GM15510 (cell line): ENCODE results near the gene PRAC2.

Source experiments
- POLR2A ChIP-seq: IDR thresholded peaks from 3 replicates; pipeline ENCODE4 v1.6.1; 2011; ENCODE audit warnings: borderline replicate concordance; ENCODE audit not compliant: insufficient read length; ENCODE audit errors: extremely low read depth

Gene PRAC2

DNA sequence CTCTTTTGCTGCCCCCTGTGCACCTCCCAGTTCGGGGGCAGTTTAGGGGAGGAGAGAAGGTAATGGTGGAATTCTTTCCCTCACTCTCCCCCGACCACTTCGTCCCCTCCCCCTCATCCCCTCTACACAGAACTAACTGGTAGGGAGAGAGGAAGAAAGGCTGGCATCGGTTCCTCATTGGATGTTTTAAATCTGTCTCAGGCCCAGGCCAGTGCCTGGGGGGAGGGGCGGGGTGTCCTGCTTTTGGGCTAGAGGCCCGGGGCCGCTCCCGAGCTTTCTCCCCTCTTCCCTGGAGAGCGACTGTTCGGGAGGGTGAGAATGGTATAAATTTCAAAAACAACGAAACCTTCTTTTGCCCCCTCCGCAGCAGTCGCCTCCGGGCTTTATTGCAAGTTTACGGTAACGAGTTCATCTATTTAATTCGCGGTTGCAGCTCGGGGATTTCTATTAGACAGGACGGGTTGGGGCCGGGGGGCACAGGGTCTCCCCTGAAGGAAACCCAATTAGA, at the start of gene PRAC2:
Gene PRAC2 (plus strand): TSS at position 271 of the 508 bp plus-strand sequence. CDS start 1,226 bp downstream, outside the sequence.
- TF ChIP-seq POLR2A, result no peak

DNA sequence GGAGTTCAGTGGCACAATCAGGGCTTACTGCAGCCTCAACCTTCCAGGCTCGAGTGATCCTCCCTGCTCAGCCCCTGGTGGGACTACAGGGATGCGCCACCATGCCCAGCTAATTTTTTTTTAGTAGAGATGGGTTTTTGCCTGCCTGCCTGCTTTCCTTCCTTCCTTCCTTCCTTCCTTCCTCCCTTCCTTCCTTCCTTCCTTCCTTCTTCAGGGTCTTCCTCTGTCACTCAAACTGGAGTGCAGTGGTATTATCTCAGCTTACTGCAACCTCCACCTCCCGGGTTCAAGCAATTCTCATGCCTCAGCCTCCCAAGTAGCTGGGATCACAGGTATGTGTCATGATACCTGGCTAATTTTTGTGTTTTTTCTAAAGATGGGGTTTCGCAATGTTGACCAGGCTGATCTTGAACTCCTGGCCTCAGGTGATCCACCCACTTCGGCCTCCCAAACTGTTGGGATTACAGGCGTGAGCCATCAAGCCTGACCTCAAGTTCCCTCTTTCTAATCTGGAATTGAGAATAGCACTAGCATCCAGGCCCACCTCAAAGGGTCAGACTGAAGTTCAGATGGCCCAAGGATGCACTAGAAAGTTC, 45.9 kb upstream of the PRAC2 start:
- no peak for TF ChIP-seq POLR2A

DNA sequence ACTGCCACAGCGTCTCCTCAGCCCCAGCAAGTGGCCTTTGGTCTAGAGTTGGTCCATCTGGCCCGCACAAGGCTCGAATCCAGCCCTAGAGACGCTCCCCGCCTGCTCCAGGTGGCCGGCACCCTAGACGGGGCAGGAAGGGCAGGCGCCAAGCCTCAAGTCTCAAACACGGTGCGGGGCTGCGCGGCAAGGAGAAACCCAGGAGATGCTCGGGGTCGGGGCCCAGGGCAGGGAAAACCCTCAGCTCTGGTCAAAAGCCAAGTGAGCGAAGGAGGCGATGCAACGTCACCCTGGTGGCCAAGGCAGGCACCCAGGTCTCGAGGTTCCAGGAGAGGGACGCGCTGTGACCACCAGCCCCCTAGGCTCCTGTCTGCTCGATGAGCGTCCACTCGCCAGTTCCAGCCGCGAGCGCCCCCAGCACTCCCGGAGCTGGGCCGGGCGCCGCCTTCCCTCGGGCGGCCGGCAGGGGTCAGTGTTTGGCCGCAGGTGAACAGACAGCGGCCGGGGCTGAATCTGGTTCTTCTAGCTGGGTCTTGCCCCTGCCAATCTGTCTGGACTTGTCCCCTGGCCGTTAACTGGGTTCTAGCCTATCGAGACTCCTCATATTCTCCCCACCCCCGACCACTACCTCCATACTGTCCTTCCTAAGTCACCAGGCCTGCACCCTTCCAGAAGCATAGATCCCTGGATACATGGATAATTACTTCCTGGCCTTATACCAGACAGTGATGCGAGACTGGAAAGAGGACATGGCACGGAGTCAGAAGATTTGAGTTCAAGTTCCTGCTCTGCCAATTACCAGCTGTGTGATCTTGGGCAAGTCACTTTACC, 44.6 kb upstream of the PRAC2 start:
- TF ChIP-seq POLR2A, result no peak

DNA sequence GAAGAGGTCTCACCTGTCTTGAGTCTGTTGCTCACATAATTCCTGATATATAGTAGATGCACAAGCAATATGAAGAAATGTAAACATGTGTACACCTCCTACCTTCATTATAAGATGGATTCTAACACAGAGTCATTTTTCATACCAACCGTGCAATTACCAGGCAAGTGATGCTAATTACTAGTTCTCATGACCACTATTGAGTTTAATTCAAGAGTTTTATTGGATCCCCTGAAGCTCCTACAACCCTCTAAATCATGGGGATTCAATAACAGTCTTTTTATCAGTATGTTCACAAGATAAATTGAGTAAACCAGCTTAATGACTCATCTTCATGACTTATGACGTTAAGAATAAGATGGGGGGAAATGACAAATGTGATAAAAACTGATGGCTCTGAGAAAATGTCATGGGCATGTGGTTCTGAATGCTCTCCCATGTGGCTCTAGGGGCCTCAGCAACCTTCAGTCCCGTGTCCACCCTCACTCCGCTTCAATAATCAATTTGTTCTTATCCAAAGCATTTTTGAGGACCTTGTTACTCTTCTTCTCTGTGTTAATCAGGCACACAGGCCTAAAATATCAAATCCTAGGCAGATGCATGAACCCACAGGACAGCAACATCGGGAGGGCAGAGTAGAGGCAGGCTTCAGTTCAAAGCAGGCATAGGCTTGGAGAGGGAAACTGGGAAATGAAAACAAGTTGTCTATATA, 43.4 kb upstream of the PRAC2 start:
- no peak for TF ChIP-seq POLR2A

DNA sequence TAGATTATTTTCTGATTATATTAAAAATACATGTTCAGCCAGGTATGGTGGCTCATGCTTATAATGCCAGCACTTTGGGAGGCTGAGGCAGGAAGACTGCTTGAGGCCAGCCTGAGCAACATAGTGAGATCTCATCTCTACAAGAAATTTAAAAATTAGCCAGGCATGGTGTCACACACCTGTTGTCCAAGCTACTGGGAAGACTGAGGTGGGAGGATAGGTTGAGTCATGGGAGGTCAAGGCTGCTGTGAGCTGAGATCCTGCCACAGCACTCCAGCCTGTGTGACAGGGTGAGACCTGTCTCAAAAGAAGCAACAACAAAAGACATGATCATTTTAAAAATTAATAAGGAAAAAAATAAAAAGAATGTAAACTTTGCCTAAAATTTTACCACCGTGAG, 41.4 kb upstream of the PRAC2 start:
- TF ChIP-seq POLR2A, result no peak

DNA sequence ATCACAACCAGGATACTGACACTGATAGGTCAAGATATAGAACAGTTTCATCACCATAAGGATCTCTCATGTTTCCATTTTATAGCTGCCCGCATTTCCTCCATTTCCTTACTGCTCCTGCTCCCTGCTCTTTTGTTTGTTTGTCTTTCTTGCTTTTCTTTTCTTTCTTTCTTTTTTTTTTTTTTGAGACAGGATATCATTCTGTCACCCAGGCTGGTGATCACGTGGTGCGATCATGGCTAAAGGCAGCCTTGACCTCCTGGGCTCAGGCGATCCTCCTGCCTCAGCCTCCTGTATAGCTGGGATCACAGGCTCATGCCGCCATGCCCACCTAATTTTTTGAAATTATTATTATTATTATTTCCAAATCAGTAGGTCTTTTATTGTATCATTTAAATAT, 32.3 kb upstream of the PRAC2 start:
- no peak for TF ChIP-seq POLR2A

DNA sequence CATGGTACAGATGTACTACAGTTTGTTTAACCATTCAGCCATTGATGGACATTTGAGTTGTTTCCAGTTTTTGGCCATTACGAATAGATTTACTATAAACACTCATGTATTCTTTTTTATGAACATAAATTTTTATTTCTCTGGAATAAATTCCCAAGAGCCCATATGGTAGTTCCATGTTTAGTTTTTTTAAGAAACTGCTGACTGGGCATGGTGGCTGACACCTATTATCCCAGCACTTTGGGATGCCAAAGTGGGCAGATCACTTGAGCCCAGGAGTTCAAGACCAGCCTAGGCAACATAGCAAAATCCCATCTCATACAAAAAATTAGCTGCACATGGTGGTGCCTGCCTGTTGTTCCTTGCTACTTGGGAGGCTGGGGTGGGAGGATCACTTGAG, 30.9 kb upstream of the PRAC2 start:
- no peak for TF ChIP-seq POLR2A

DNA sequence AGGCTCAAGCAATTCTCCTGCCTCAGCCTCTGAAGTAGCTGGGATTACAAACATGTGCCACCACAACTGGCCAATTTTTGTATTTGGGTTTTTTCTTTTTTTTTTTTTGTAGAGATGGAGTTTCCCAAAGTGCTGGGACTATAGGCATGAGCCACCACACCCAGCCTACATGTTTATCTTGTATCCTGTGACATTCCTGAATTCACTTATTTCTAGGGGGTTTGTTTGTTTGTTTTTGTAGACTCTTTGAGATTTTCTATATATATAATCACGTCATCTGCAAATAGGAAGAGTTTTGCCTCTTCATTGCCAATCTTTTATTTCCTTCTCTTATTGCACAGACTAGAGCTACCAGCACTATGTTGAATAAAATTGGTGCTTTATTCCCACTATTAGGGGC, 29.8 kb upstream of the PRAC2 start:
- no peak for TF ChIP-seq POLR2A

DNA sequence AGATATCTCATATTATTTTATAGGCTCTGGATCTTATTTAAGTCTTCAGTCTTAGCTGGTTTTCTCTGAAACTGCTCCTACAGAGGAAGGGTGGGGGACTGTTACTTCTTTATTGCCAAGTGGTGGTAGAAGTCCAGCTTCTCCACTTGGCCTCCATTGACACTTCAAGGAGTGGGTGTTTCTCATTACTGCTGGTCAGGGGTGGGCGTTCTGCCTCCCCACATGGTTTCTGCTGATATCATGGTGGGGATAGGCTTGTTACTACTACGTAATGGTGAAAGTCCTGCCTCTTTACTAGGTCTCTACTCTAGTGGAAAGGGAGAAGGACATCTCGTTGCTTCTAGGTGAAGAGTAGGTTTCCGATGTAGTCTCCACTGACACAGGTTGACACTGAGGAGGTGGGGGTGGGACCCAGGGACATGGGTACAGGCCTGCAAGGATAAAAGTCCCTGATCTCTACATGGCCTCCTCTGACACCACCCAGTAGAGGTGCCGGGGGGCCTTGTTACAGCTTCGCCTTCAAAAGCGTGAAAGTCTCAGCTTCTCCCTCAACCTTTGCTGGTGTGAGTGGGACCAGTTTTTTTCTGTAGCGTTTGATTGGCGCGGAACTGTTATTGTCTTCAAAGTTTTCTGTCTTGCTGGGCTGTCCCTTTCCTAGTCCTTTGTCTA, 21.0 kb upstream of the PRAC2 start:
- no peak for TF ChIP-seq POLR2A

DNA sequence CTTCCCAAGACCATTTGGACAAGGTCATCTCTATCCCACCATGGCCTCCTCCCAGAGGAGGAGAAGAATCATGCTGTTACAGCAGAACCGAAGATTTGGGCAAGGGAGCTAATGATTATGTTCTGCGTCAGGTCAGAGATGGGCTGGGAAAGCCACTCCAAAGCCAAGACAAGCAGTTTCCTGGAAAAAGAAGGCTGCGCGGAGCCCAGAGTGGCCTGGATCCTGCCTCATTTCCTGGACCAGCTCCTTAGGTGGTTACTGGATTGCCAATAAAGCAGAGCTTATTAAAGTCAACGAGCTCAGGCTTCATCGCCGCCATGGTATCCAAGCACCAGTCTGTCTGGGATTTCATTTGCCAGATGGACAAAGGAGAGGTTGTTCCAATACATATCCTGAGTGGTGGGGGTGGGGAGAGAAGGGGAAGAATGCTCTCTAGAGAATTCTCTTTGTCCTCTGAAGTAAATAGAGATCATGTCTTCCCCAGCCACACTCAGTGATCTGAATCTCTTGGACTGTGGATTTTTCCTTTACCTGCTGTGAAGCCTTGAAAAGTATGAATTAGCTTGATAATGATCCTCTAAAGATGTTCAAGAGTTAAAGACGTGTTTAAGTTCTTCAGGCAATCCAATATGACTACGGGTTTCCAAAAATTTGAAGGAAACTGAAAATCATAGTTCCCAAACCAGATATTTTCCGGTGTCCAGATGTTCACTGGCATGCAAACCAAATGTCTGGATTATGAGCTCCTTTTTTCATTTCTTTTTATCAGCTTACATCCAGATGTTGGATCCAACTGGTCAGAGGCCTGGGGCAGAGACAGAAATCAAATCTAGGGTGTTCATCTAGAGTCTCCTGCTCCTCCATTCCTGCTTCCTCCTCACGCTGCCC, 18.4 kb upstream of the PRAC2 start:
- no peak for TF ChIP-seq POLR2A

DNA sequence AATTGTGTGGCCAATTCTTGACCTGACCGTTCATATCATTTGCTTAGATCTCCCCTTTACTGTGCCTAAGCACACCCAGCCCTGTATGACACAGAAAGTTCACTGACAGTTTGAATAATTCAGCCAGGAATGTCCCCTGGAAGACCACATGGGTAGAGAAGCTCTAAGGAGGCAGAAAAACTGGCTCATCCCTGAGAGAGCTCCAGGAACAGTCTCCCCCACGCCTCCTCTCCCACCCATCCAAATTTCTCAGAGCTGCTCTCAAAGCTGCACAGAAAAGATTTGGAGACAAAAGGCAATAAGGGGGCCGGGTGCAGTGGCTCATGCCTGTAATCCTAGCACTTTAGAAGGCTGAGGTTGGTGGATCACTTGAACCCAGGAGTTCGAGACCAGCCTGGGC, 11.9 kb upstream of the PRAC2 start:
- TF ChIP-seq POLR2A, result no peak

DNA sequence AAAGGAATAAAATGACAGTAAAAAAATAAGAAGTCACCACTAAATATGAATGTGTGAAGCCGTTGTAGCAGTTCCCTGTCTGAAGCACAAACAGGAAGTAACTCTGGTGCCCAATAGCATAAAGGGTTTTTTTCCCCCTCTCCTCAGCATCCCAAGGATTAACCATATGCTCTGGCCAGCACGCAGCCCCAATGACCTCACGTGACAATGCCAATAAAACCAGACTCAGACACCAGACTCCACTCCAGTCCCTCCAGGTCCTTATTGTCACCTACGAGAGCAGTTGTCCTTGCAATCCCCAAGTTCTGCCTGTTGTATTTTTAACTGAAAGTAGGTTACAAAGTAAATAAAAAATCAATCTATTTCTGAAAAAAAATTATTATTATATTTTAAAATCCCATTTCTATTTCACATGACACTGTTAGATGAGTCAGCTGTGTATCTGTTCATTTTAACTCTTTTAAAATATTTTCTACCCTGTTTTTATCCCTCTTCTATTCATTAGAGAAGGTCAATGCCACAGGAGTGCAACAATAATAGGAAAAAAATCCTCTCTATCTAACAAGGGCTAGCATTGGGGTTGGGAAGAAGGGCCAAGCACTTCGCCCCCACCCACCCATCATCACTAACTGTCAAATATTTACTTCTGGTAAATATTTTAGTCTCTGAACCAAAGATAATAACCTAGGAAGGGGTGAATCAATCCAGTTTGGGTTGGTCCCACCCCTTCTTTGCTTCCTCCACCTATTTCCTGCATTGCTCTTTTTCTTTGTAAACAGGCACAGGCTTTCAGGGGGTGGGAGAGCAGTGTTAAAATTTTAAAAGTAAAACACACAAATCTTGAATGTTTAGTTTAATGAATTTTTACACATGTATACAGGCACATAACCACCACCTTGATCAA, 7.2 kb upstream of the PRAC2 start:
- no peak for TF ChIP-seq POLR2A
